ENCODE data around the gene VWCE. TPM values are rescaled to one million over a fixed set of nuclear protein-coding genes. Genes with fewer than 3 reads are reported as not detected.

VWCE gene
- polyA plus RNA-seq, 3 donors: 0.05 to 0.23 TPM; not detected in 1

DNA sequence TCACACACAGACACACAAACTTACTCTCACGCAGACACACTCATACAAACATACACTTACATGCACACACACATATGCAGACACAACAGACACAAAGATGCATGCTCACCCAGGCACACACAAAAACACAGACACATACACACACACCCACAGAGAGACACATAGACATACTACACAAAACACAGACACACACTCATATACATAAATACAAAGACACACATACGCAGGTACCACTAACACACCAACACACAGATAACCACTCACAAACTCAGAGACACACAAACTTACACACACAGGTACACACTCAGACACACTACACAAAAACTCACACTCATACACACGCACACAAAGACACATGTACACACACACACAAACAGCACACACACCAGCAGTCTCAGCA is 22.4 kb downstream of the VWCE start:
- 96% methylated on average over 3 of the region's 3 CpGs for WGBS (ENCODE audit: insufficient coverage)
- H3K27me3 ChIP-seq (ENCODE audit: control insufficient read depth in 2 of 2, insufficient read depth in 2 of 2, low read length in 2 of 2): no peaks in the 10 kb centered on the region
- H3K9me3 ChIP-seq (replicated peaks in 1 of 2; ENCODE audit: control insufficient read depth in 1 of 2, insufficient read depth in 1 of 2, low read length in 2 of 2): no peaks in the 10 kb centered on the region
- no peak overlapping the region for H3K4me3 ChIP-seq (replicated peaks in 1 of 3; ENCODE audit: low read depth in 2 of 3, low read length in 3 of 3)
- no peaks in the 10 kb centered on the region for H4K20me1 ChIP-seq (ENCODE audit: insufficient read depth, low read length)
- Mint-ChIP-seq H3K4me3 (no peak overlapping the region), H3K9me3 (no peaks in the 10 kb centered on the region), H3K27ac (no peak overlapping the region), H3K4me1 (no peaks in the 10 kb centered on the region), H3K36me3 (no peaks in the 10 kb centered on the region), H3K27me3 (ENCODE audit: low read depth in 3 of 3) (peaks cover 0 to 6% (median 4%) of the 10 kb centered on the region in 3 donors)
- H3K36me3 ChIP-seq (replicated peaks in 1 of 2; ENCODE audit: control insufficient read depth in 1 of 2, insufficient read depth in 2 of 2, low read length in 2 of 2): no peaks in the 10 kb centered on the region
- H3K4me1 ChIP-seq (ENCODE audit: control insufficient read depth in 1 of 2, insufficient read depth in 2 of 2, low read length in 2 of 2): no peaks in the 10 kb centered on the region
- H3K9ac ChIP-seq (ENCODE audit: insufficient read depth, low read length, poor library complexity, severe bottlenecking): no peak overlapping the region
- DNase-seq: no peak
- H3K79me2 ChIP-seq (ENCODE audit: insufficient read depth, low read length): no peaks in the 10 kb centered on the region
- intact Hi-C loops (cut with micrococcal nuclease): no loop called here
- H2AFZ ChIP-seq (ENCODE audit: insufficient read depth, low read depth, low read length, poor library complexity, severe bottlenecking): no peak overlapping the region
- no peak overlapping the region for H3K27ac ChIP-seq (ENCODE audit: low read depth in 1 of 2, low read length in 2 of 2)
- TF ChIP-seq, protein P1, sequence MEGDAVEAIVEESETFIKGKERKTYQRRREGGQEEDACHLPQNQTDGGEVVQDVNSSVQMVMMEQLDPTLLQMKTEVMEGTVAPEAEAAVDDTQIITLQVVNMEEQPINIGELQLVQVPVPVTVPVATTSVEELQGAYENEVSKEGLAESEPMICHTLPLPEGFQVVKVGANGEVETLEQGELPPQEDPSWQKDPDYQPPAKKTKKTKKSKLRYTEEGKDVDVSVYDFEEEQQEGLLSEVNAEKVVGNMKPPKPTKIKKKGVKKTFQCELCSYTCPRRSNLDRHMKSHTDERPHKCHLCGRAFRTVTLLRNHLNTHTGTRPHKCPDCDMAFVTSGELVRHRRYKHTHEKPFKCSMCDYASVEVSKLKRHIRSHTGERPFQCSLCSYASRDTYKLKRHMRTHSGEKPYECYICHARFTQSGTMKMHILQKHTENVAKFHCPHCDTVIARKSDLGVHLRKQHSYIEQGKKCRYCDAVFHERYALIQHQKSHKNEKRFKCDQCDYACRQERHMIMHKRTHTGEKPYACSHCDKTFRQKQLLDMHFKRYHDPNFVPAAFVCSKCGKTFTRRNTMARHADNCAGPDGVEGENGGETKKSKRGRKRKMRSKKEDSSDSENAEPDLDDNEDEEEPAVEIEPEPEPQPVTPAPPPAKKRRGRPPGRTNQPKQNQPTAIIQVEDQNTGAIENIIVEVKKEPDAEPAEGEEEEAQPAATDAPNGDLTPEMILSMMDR (IDR thresholded peaks at IDR 0.05): no peak
- H3K4me2 ChIP-seq (replicated peaks; ENCODE audit: extremely low read depth, low read length, poor library complexity, severe bottlenecking): no peak overlapping the region

DNA sequence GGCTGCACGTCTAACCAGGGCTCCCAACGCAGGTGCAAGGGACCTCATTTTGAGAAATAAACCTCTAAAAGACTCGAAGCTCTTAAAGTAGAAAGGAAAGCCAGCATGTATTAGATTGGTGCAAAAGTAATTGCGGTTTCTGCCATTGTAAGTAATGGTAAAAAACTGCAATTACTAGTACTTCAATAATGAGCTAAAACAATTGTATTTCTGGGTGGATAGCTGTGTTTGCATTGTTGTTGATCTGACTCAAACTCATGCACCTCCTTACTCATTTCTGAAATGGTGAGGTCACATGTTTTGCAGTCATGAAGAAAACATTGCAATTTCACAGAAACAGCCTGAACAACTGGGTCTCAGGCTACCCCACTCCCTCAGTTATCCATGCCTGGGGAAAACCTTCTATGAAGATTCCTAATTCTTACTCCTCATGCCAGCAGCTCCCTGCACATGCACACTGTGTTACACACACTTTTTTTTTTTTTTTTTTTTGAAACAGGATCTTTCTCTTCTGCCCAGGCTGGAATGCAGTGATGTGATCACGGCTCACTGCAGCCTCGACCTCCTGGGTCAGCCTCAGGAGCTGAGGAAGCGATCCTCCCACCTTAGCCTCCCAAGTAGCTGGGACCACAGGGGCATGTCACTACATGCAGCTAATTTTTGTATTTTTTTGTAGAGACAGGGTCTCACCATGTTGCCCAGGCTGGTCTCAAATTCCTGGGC is 24.6 kb downstream of the VWCE start:
- Histone ChIP-seq H3K4me1 (ENCODE audit: control insufficient read depth in 1 of 2, insufficient read depth in 2 of 2, low read length in 2 of 2) (no peaks in the 10 kb centered on the region), H3K27ac (ENCODE audit: low read depth in 1 of 2, low read length in 2 of 2) (no peak overlapping the region), H3K4me2 (replicated peaks; ENCODE audit: extremely low read depth, low read length, poor library complexity, severe bottlenecking) (no peak overlapping the region), H3K27me3 (ENCODE audit: control insufficient read depth in 2 of 2, insufficient read depth in 2 of 2, low read length in 2 of 2) (no peaks in the 10 kb centered on the region), H4K20me1 (ENCODE audit: insufficient read depth, low read length) (no peaks in the 10 kb centered on the region), H3K79me2 (ENCODE audit: insufficient read depth, low read length) (no peaks in the 10 kb centered on the region), H3K36me3 (replicated peaks in 1 of 2; ENCODE audit: control insufficient read depth in 1 of 2, insufficient read depth in 2 of 2, low read length in 2 of 2) (no peaks in the 10 kb centered on the region), H3K4me3 (replicated peaks in 1 of 3; ENCODE audit: low read depth in 2 of 3, low read length in 3 of 3) (no peak overlapping the region), H2AFZ (ENCODE audit: insufficient read depth, low read depth, low read length, poor library complexity, severe bottlenecking) (no peak overlapping the region), H3K9me3 (replicated peaks in 1 of 2; ENCODE audit: control insufficient read depth in 1 of 2, insufficient read depth in 1 of 2, low read length in 2 of 2) (no peaks in the 10 kb centered on the region), H3K9ac (ENCODE audit: insufficient read depth, low read length, poor library complexity, severe bottlenecking) (no peak overlapping the region)
- Mint-ChIP-seq H3K4me1 (no peaks in the 10 kb centered on the region), H3K27ac (no peak overlapping the region), H3K4me3 (no peak overlapping the region), H3K36me3 (no peaks in the 10 kb centered on the region), H3K27me3 (ENCODE audit: low read depth in 3 of 3) (peaks cover 0 to 7% (median 6%) of the 10 kb centered on the region in 3 donors), H3K9me3 (peaks cover 0 to under 1% (median 0%) of the 10 kb centered on the region in 7 donors)
- no peak for DNase-seq
- intact Hi-C loops (cut with micrococcal nuclease): no loop called here
- TF ChIP-seq, protein P1 (IDR thresholded peaks at IDR 0.05): no peak
- 100% methylated on average over 2 of the region's 7 CpGs for WGBS (ENCODE audit: insufficient coverage)

All from CD14-positive monocyte (primary cell).